ENCODE results near the gene ARHGAP23.
"Not testable (repeated sequence)": the region's sequence is repeated elsewhere in the genome, so short reads cannot be mapped to it uniquely, and the experiment has no call there.

GRCh38 chr17:38531761-38532160 lies 103.5 kb downstream of the ARHGAP23 start:
- TF ChIP-seq CTCF, POLR2A (IDR thresholded peaks at IDR 0.05): not testable (repeated sequence)
